Stimulated activated CD8-positive, alpha-beta memory T cell treated with anti-CD3 and anti-CD28 coated beads, Interleukin-2, amount 100 ng/mL, for 1 hour (primary cell): ENCODE measurements around the gene ST8SIA5.

ENCODE experiments used
- DNase-seq, 2 donors: peaks; one replicate each; pipeline ENCODE4 v3.0.0-alpha.2; 2020; ENCODE audit warnings: low read depth in 2 of 2

Gene ST8SIA5

GRCh38 chr18:46629361-46629760 lies 127.5 kb downstream of the ST8SIA5 start:
- DNase-seq: no peak

GRCh38 chr18:46628206-46628605 lies 128.6 kb downstream of the ST8SIA5 start:
- no peak for DNase-seq

GRCh38 chr18:46627136-46627535 lies 129.7 kb downstream of the ST8SIA5 start:
- no peak for DNase-seq

- no peak for DNase-seq
Observed at GRCh38 chr18:46625069-46625468, 131.8 kb downstream of the ST8SIA5 start.

GRCh38 chr18:46624127-46624526 lies 132.7 kb downstream of the ST8SIA5 start:
- no peak for DNase-seq

GRCh38 chr18:46623541-46623940 lies 133.3 kb downstream of the ST8SIA5 start:
- no peak for DNase-seq

GRCh38 chr18:46622999-46623398 lies 133.9 kb downstream of the ST8SIA5 start:
- no peak for DNase-seq

- no peak for DNase-seq
Observed at GRCh38 chr18:46622451-46622850, 134.4 kb downstream of the ST8SIA5 start.

GRCh38 chr18:46621871-46622270 lies 135.0 kb downstream of the ST8SIA5 start:
- no peak for DNase-seq

GRCh38 chr18:46621111-46621766 lies 135.6 kb downstream of the ST8SIA5 start:
- DNase-seq: no peak

GRCh38 chr18:46619559-46619958 lies 137.3 kb downstream of the ST8SIA5 start:
- no peak for DNase-seq
